ENCODE measurements around the gene CMIP. TPM values are rescaled to one million over a fixed set of nuclear protein-coding genes. Genes with fewer than 3 reads are reported as not detected.

The CMIP gene
- total RNA-seq, 4 donors from 2014 or later = 44.6 to 152 (median 76.5) TPM

- peaks cover 0 to 98% (median 0%) of the 10 kb centered on the region in 3 donors for H3K36me3 ChIP-seq
- no peaks in the 10 kb centered on the region for H3K9me3 ChIP-seq
- H3K27me3 ChIP-seq = no peaks in the 10 kb centered on the region
- peak overlapping the region in 2 of 4 donors; percentile 57 to 63 for H3K27ac ChIP-seq
- no peak for DNase-seq
- peaks cover 0 to 27% (median 0%) of the 10 kb centered on the region in 4 donors for H3K4me1 ChIP-seq
- TF ChIP-seq, protein P1, sequence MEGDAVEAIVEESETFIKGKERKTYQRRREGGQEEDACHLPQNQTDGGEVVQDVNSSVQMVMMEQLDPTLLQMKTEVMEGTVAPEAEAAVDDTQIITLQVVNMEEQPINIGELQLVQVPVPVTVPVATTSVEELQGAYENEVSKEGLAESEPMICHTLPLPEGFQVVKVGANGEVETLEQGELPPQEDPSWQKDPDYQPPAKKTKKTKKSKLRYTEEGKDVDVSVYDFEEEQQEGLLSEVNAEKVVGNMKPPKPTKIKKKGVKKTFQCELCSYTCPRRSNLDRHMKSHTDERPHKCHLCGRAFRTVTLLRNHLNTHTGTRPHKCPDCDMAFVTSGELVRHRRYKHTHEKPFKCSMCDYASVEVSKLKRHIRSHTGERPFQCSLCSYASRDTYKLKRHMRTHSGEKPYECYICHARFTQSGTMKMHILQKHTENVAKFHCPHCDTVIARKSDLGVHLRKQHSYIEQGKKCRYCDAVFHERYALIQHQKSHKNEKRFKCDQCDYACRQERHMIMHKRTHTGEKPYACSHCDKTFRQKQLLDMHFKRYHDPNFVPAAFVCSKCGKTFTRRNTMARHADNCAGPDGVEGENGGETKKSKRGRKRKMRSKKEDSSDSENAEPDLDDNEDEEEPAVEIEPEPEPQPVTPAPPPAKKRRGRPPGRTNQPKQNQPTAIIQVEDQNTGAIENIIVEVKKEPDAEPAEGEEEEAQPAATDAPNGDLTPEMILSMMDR (IDR thresholded peaks at IDR 0.05) = no peak
- TF ChIP-seq POLR2A (IDR thresholded peaks at IDR 0.05) = no peak
- no peak overlapping the region for H3K4me3 ChIP-seq
Observed at GRCh38 chr16:81696166-81696960, 251.8 kb downstream of the CMIP start.

- peaks cover 0 to 27% (median 0%) of the 10 kb centered on the region in 4 donors for H3K4me1 ChIP-seq
- H3K9me3 ChIP-seq = no peaks in the 10 kb centered on the region
- no peak for TF ChIP-seq POLR2A (IDR thresholded peaks at IDR 0.05)
- TF ChIP-seq, protein P1 (IDR thresholded peaks at IDR 0.05) = peak in 5 of 6 experiments; percentile 47 to 72 (median 69)
- peak; percentile 40 to 80 (median 79) for DNase-seq
- peak overlapping the region in 2 of 4 donors; percentile 57 to 63 for H3K27ac ChIP-seq
- peaks cover 0 to 98% (median 0%) of the 10 kb centered on the region in 3 donors for H3K36me3 ChIP-seq
- H3K4me3 ChIP-seq = no peak overlapping the region
- no peaks in the 10 kb centered on the region for H3K27me3 ChIP-seq
Observed at GRCh38 chr16:81696961-81697615, 252.5 kb downstream of the CMIP start.

DNA sequence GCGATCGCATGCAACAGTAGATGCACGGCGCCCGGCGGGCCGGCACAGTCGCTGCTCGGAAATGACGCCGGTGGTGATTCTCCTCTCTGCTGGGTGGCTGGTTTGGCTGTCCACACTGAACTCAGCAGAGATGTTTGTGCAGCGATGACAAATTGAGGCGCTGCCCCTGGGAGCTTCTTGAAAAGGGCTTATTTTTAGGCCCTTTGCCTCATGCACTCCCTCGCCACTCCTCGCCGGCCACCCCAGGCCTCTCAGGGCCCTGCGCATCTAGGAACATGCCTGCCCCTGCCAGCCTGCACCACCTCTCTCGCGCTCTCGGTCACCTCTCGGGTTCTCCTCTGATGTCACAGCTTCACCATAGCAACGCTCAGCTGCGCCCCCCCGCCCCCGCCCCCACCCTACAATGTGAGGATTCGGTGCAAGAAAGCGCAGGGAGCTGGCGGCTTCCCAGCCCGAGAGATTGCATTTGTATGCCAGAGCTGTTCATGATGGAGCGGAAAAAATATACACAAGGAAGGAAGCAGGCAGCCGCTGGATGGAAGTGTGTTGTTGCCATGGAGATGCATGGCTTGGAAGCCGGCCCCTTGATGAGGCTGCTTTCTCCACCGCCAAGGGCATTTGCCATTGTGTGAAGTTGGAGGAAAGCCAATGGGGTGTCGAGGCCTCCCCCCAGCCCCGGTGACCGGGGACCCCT lies 253.2 kb downstream of the CMIP start:
- H3K36me3 ChIP-seq = peaks cover 0 to 98% (median 0%) of the 10 kb centered on the region in 3 donors
- no peaks in the 10 kb centered on the region for H3K9me3 ChIP-seq
- no peak overlapping the region for H3K4me3 ChIP-seq
- DNase-seq = no peak
- peaks cover 0 to 27% (median 0%) of the 10 kb centered on the region in 4 donors for H3K4me1 ChIP-seq
- H3K27ac ChIP-seq = peak overlapping the region in 2 of 4 donors; percentile 57 to 63
- TF ChIP-seq, protein P1 (IDR thresholded peaks at IDR 0.05) = no peak
- no peak for TF ChIP-seq POLR2A (IDR thresholded peaks at IDR 0.05)
- no peaks in the 10 kb centered on the region for H3K27me3 ChIP-seq

- Histone ChIP-seq H3K4me3 (no peak overlapping the region), H3K4me1 (peaks cover 0 to 27% (median 0%) of the 10 kb centered on the region in 4 donors), H3K36me3 (peaks cover 0 to 98% (median 0%) of the 10 kb centered on the region in 3 donors), H3K9me3 (no peaks in the 10 kb centered on the region), H3K27ac (peak overlapping the region in 2 of 4 donors; percentile 57 to 63), H3K27me3 (no peaks in the 10 kb centered on the region)
- DNase-seq = no peak
- no peak for TF ChIP-seq POLR2A (IDR thresholded peaks at IDR 0.05)
- TF ChIP-seq, protein P1 (IDR thresholded peaks at IDR 0.05) = no peak
Observed at GRCh38 chr16:81698310-81698641, 253.7 kb downstream of the CMIP start.

DNA sequence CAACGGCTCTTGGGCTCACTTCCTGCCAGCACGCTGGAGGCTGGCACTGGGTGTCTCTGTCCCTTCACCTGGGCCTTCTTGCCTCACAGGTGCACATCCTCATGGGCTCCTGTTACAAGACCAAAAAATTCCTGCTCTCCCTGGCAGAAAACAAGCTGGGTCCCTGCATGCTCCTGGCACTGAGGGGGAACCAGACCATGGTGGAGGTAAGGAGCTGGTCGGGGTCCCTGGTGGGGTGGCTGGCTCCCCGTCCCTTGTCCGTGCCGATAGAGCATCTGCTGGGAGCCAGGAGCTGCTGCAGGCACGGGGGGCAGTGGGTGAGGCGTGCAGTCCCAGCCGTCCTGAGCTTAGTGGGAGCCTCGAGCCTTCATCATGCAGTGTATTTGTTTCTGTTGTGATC lies 255.0 kb downstream of the CMIP start:
- Histone ChIP-seq H3K27me3 (no peaks in the 10 kb centered on the region), H3K4me1 (peaks cover 0 to 20% (median 0%) of the 10 kb centered on the region in 4 donors), H3K9me3 (no peaks in the 10 kb centered on the region), H3K36me3 (peaks cover 0 to 93% (median 0%) of the 10 kb centered on the region in 3 donors), H3K27ac (no peak overlapping the region), H3K4me3 (no peak overlapping the region)
- TF ChIP-seq, protein P1 (IDR thresholded peaks at IDR 0.05) = no peak
- no peak for TF ChIP-seq POLR2A (IDR thresholded peaks at IDR 0.05)
- no peak for DNase-seq

Measured in Peyer's patch (tissue), 4 donors.